Measurements from ENCODE around the gene ATXN1L.

DNA sequence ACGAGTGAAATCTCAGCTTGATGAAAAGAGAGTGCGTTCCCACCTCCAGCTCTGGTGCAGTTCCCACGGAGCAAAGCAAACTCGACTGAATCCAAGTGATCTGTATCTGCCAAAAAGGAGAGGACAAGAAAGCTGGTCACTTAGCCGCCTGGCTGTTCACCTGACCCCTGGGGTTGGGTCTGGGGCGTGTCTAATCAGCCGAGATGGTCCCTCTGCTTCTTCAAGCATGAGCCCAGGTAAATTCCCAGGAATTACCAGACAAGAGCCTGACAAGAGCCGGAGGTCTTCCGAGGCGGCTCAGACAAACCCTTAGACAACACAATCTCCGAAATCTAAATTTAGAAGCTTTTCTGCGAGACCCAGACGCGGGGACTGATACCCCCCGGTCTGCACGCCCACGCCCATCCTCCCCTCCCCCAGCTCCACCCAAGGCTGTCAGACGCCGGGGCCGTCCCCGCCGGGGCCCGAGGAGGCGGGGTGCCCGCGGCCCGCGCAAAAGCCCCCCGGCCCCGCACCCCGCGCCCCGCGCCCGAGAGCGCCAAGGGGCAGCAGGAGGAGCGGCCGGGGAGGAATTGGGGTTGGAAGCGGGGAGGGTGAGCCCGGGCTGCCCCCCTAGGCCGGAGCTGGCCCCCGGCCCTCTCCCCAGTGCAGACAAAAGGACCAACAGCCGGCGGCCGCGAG, 37.5 kb downstream of the ATXN1L start:
- TF ChIP-seq, protein P1, sequence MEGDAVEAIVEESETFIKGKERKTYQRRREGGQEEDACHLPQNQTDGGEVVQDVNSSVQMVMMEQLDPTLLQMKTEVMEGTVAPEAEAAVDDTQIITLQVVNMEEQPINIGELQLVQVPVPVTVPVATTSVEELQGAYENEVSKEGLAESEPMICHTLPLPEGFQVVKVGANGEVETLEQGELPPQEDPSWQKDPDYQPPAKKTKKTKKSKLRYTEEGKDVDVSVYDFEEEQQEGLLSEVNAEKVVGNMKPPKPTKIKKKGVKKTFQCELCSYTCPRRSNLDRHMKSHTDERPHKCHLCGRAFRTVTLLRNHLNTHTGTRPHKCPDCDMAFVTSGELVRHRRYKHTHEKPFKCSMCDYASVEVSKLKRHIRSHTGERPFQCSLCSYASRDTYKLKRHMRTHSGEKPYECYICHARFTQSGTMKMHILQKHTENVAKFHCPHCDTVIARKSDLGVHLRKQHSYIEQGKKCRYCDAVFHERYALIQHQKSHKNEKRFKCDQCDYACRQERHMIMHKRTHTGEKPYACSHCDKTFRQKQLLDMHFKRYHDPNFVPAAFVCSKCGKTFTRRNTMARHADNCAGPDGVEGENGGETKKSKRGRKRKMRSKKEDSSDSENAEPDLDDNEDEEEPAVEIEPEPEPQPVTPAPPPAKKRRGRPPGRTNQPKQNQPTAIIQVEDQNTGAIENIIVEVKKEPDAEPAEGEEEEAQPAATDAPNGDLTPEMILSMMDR (IDR thresholded peaks at IDR 0.05; ENCODE audit: low read depth, low read length, missing input control): peak; percentile 23
- no peak for TF ChIP-seq ATF3 (IDR thresholded peaks at IDR 0.05)
